Natural killer cell (primary cell): ENCODE data around the gene FBXL4. TPM values are rescaled to one million over a fixed set of nuclear protein-coding genes. Genes with fewer than 3 reads are reported as not detected.

Source experiments
- ATAC-seq, 3 donors: fragments of 150-1000 bp in 2 of 3; fragments of 200-7000 bp in 1 of 3; cut with Tn5 transposase; 1 replicate in 1 of 3; 2 replicates in 2 of 3; pipeline ENCODE4 v1.10.0; 2021; ENCODE audit warnings: mild to moderate bottlenecking in 2 of 3, moderate library complexity in 2 of 3
- DNase-seq, 2 donors: peaks; one replicate each; pipeline versions ENCODE4 v3.0.0 to v3.0.0-alpha.2; 2013 to 2021; ENCODE audit warnings: mixed read lengths in 1 of 2
- H3K27ac ChIP-seq: one replicate; pipeline ENCODE4 v1.5.1; 2013; ENCODE audit warnings: mild to moderate bottlenecking, low read length
- H3K27me3 ChIP-seq: one replicate; pipeline ENCODE4 v1.6.1; 2013; ENCODE audit warnings: low read length; ENCODE audit not compliant: control insufficient read depth, insufficient read depth
- H3K36me3 ChIP-seq: one replicate; pipeline ENCODE4 v1.6.1; 2013; ENCODE audit warnings: low read length; ENCODE audit not compliant: control insufficient read depth, insufficient read depth
- H3K4me1 ChIP-seq: one replicate; pipeline ENCODE4 v1.6.1; 2013; ENCODE audit warnings: low read length; ENCODE audit not compliant: control insufficient read depth, insufficient read depth
- H3K4me3 ChIP-seq: one replicate; pipeline ENCODE4 v1.5.1; 2013; ENCODE audit warnings: low read length
- H3K9me3 ChIP-seq: one replicate; pipeline ENCODE4 v1.6.1; 2013; ENCODE audit warnings: low read length; ENCODE audit not compliant: control insufficient read depth, insufficient read depth
- H3K27ac Mint-ChIP-seq, 2 donors: one replicate each; pipeline ENCODE4 v1.8.0; 2022; ENCODE audit warnings: mild to moderate bottlenecking in 2 of 2, mixed read lengths in 2 of 2, moderate library complexity in 1 of 2
- H3K27me3 Mint-ChIP-seq, 2 donors: one replicate each; pipeline ENCODE4 v1.8.0; 2022; ENCODE audit warnings: low read depth in 2 of 2, mixed read lengths in 2 of 2
- H3K36me3 Mint-ChIP-seq: one replicate; pipeline ENCODE4 v1.8.0; 2022; ENCODE audit warnings: mixed read lengths
- H3K4me1 Mint-ChIP-seq, 2 donors: one replicate each; pipeline ENCODE4 v1.8.0; 2022; ENCODE audit warnings: mixed read lengths in 2 of 2
- H3K4me3 Mint-ChIP-seq: one replicate; pipeline ENCODE4 v1.8.0; 2022; ENCODE audit warnings: mild to moderate bottlenecking, moderate library complexity, mixed read lengths
- H3K9me3 Mint-ChIP-seq, 2 donors: one replicate each; pipeline ENCODE4 v1.8.0; 2022; ENCODE audit warnings: mixed read lengths in 2 of 2
- CTCF ChIP-seq: fragments of 200-600 bp; IDR thresholded peaks from one replicate; pipeline ENCODE4 v1.8.0; 2022; ENCODE audit warnings: antibody characterized with exemption
- WGBS: methylation state at CpG from one replicate; pipeline ENCODE4 v1.1.7; 2013; ENCODE audit warnings: missing lambda C conversion rate; ENCODE audit not compliant: insufficient coverage; 5-methylcytosine and 5-hydroxymethylcytosine counted together
- intact Hi-C: fragments of 100-400 bp; cut with micrococcal nuclease; formaldehyde crosslinking; loops from one replicate; pipeline ENCODE4 v1.14.2; 2022
- total RNA-seq, 4 donors: library from RNA; stranded (reverse); fragments of 120-200 nt in 1 of 4; gene quantifications; one replicate each; pipeline versions ENCODE4 v1.2.3 to v1.2.4, GENCODE V29; 2013 to 2022

The FBXL4 gene
- total RNA-seq, 3 donors from 2014 or later (not counting 1 experiment from before 2014, with no cell fraction given) = 8.8 to 15.1 (median 11.3) TPM

- Histone ChIP-seq H3K4me3 (no peak overlapping the region), H3K4me1 (no peaks in the 10 kb centered on the region), H3K27ac (no peak overlapping the region), H3K27me3 (no peaks in the 10 kb centered on the region), H3K36me3 (no peaks in the 10 kb centered on the region), H3K9me3 (no peaks in the 10 kb centered on the region)
- Mint-ChIP-seq H3K27me3 (peaks cover 7 to 11% of the 10 kb centered on the region in 2 donors), H3K36me3 (no peaks in the 10 kb centered on the region), H3K4me3 (no peak overlapping the region), H3K9me3 (no peaks in the 10 kb centered on the region), H3K27ac (no peak overlapping the region), H3K4me1 (no peaks in the 10 kb centered on the region)
- WGBS = no CpG with 5 or more reads among the region's 1 CpG
- no peak for DNase-seq
- no peak for TF ChIP-seq CTCF
- ATAC-seq = no peak
- intact Hi-C loops = no loop called here
Measured at GRCh38 chr6:98981473-98981872, 33.7 kb upstream of the FBXL4 start.

- DNase-seq = no peak
- ATAC-seq = no peak
- Mint-ChIP-seq H3K36me3 (no peaks in the 10 kb centered on the region), H3K27me3 (peaks cover 4 to 7% of the 10 kb centered on the region in 2 donors), H3K4me1 (no peaks in the 10 kb centered on the region), H3K9me3 (no peaks in the 10 kb centered on the region), H3K27ac (no peak overlapping the region), H3K4me3 (no peak overlapping the region)
- H3K4me1 ChIP-seq = no peaks in the 10 kb centered on the region
- WGBS = 88% methylated on average over 2 of the region's 2 CpGs
- TF ChIP-seq CTCF = no peak
- no peaks in the 10 kb centered on the region for H3K27me3 ChIP-seq
- H3K36me3 ChIP-seq = no peaks in the 10 kb centered on the region
- no peaks in the 10 kb centered on the region for H3K9me3 ChIP-seq
- intact Hi-C loops = no loop called here
- no peak overlapping the region for H3K27ac ChIP-seq
- H3K4me3 ChIP-seq = no peak overlapping the region
Measured at GRCh38 chr6:98980819-98981218, 33.1 kb upstream of the FBXL4 start.

- TF ChIP-seq CTCF = no peak
- Mint-ChIP-seq H3K36me3 (no peaks in the 10 kb centered on the region), H3K9me3 (peaks cover 0 to 2% of the 10 kb centered on the region in 2 donors), H3K4me1 (no peaks in the 10 kb centered on the region), H3K27me3 (peaks cover 0 to 9% of the 10 kb centered on the region in 2 donors), H3K4me3 (no peak overlapping the region), H3K27ac (no peak overlapping the region)
- WGBS = 75% methylated on average over 2 of the region's 2 CpGs
- intact Hi-C loops = no loop called here
- Histone ChIP-seq H3K27me3 (no peaks in the 10 kb centered on the region), H3K4me3 (no peak overlapping the region), H3K27ac (no peak overlapping the region), H3K4me1 (no peaks in the 10 kb centered on the region), H3K9me3 (no peaks in the 10 kb centered on the region), H3K36me3 (no peaks in the 10 kb centered on the region)
- no peak for DNase-seq
- no peak for ATAC-seq
Measured at GRCh38 chr6:98977671-98978292, 30.0 kb upstream of the FBXL4 start.
